SK-N-SH (cell line): ENCODE measurements around the gene HABP4. TPM values are rescaled to one million over a fixed set of nuclear protein-coding genes. Genes with fewer than 3 reads are reported as not detected.
A peak's percentile ranks its signal among the peaks of the same experiment; 100 is the strongest.

ENCODE experiments used
- CTCF ChIA-PET: fragments of 300-600, 350-600 bp; formaldehyde crosslinking; extraction: SDS; loops from one replicate; lab custom pipeline; 2021; lab: Yijun Ruan, JAX
- POLR2A ChIA-PET: fragments of 350-600 bp; sonication (Branson Sonifier 250); formaldehyde crosslinking; extraction: SDS; loops from one replicate; lab custom pipeline; 2020; ENCODE audit warnings: antibody characterized with exemption, inconsistent platforms; lab: Yijun Ruan, JAX
- DNase-seq: peaks from one replicate; pipeline ENCODE4 v3.0.0; 2012
- H2AFZ ChIP-seq: fragments of 200-600 bp; sonication (generic); 2 replicates; pipeline ENCODE4 v1.8.1; 2016; ENCODE audit warnings: antibody characterized with exemption, mild to moderate bottlenecking, low read depth
- H3F3A ChIP-seq: fragments of 200-600 bp; sonication (generic); replicated peaks from 2 replicates; pipeline ENCODE3; 2016; ENCODE audit warnings: antibody characterized with exemption, mild to moderate bottlenecking; ENCODE audit not compliant: insufficient read depth
- H3K27ac ChIP-seq, 2 experiments: fragments of 200-500 bp in 1 of 2; fragments of 200-600 bp in 1 of 2; sonication (Bioruptor generic) in 1 of 2; sonication (generic), shearing (Covaris generic) in 1 of 2; 2 replicates each; pipeline versions ENCODE4 v1.5.1 to v1.6.1; 2014 to 2016; ENCODE audit warnings: low read depth in 2 of 2, inconsistent platforms in 1 of 2, low read length in 1 of 2, mild to moderate bottlenecking in 1 of 2, mixed read lengths in 1 of 2
- H3K27me3 ChIP-seq: fragments of 200-600 bp; sonication (generic), shearing (Covaris generic); 2 replicates; pipeline ENCODE4 v1.6.1; 2016; ENCODE audit warnings: mixed run types; ENCODE audit not compliant: insufficient read depth
- H3K36me3 ChIP-seq, 2 experiments: fragments of 200-500 bp in 1 of 2; fragments of 200-600 bp in 1 of 2; sonication (Bioruptor generic) in 1 of 2; sonication (generic) in 1 of 2; replicated peaks in 1 of 2; 2 replicates each; pipeline versions ENCODE3 to v1.5.1; 2014 to 2016; ENCODE audit warnings: low read length in 1 of 2, mild to moderate bottlenecking in 1 of 2; ENCODE audit not compliant: insufficient read depth in 2 of 2, control insufficient read depth in 1 of 2
- H3K4me1 ChIP-seq, 2 experiments: fragments of 200-500 bp in 1 of 2; fragments of 200-600 bp in 1 of 2; sonication (Bioruptor generic) in 1 of 2; sonication (generic), shearing (Covaris generic) in 1 of 2; 2 replicates each; pipeline versions ENCODE4 v1.5.1 to v1.6.1; 2014 to 2016; ENCODE audit warnings: low read depth in 1 of 2, low read length in 1 of 2, mixed run types in 1 of 2; ENCODE audit not compliant: insufficient read depth in 2 of 2, control insufficient read depth in 1 of 2
- H3K4me2 ChIP-seq: fragments of 200-600 bp; sonication (generic), shearing (Covaris generic); 2 replicates; pipeline ENCODE4 v1.6.1; 2017; ENCODE audit warnings: mixed run types
- H3K4me3 ChIP-seq, 2 experiments: fragments of 200-500 bp in 1 of 2; fragments of 200-600 bp in 1 of 2; sonication (Bioruptor generic) in 1 of 2; sonication (generic), shearing (Covaris generic) in 1 of 2; 2 replicates each; pipeline versions ENCODE4 v1.5.1 to v1.8.1; 2014 to 2016; ENCODE audit warnings: low read depth in 2 of 2, inconsistent platforms in 1 of 2, low read length in 1 of 2, mild to moderate bottlenecking in 1 of 2, mixed read lengths in 1 of 2, moderate library complexity in 1 of 2
- H3K79me2 ChIP-seq: fragments of 200-600 bp; sonication (generic); 2 replicates; pipeline ENCODE4 v1.8.1; 2017; ENCODE audit warnings: mild to moderate bottlenecking; ENCODE audit not compliant: insufficient read depth
- H3K9ac ChIP-seq: fragments of 200-600 bp; sonication (generic); 2 replicates; pipeline ENCODE4 v1.6.1; 2017; ENCODE audit warnings: mixed run types
- H3K9me2 ChIP-seq: fragments of 200-600 bp; sonication (generic); 2 replicates; pipeline ENCODE4 v1.6.1; 2017; ENCODE audit warnings: mixed run types
- H3K9me3 ChIP-seq: fragments of 200-600 bp; sonication (generic); 2 replicates; pipeline ENCODE4 v1.6.1; 2017; ENCODE audit warnings: mixed run types, mild to moderate bottlenecking, moderate library complexity
- H4K20me1 ChIP-seq: fragments of 200-600 bp; sonication (generic); 2 replicates; pipeline ENCODE4 v1.6.1; 2017; ENCODE audit warnings: mild to moderate bottlenecking, mixed run types; ENCODE audit not compliant: insufficient read depth
- CHD2 ChIP-seq: fragments of 150-350 bp; IDR thresholded peaks from 2 replicates; pipeline ENCODE4 v1.6.1; 2018; ENCODE audit warnings: low read length; ENCODE audit not compliant: partially characterized antibody
- CTCF ChIP-seq: fragments of 200-600 bp; sonication (generic); IDR thresholded peaks from 2 replicates; pipeline ENCODE4 v1.6.1; 2017; ENCODE audit warnings: antibody characterized with exemption, mild to moderate bottlenecking, moderate library complexity
- GABPA ChIP-seq: IDR thresholded peaks from 2 replicates; pipeline ENCODE4 v1.4.0; 2012; ENCODE audit warnings: low read depth, mild to moderate bottlenecking
- GATA2 ChIP-seq: sonication (generic); formaldehyde crosslinking; IDR thresholded peaks from 2 replicates; pipeline ENCODE4 v1.5.0; 2020; ENCODE audit warnings: mild to moderate bottlenecking, missing genetic modification reagents
- IRF3 ChIP-seq: fragments of 150-350 bp; IDR thresholded peaks from 2 replicates; pipeline ENCODE4 v1.6.1; 2016; ENCODE audit warnings: mild to moderate bottlenecking, low read depth, low read length
- JUND ChIP-seq: IDR thresholded peaks from 2 replicates; pipeline ENCODE4 v1.4.0; 2012
- NFIC ChIP-seq: IDR thresholded peaks from 2 replicates; pipeline ENCODE4 v1.4.0; 2012; ENCODE audit warnings: borderline replicate concordance
- NRF1 ChIP-seq: IDR thresholded peaks from 2 replicates; pipeline ENCODE4 v1.6.1; 2012; ENCODE audit warnings: low read depth, mild to moderate bottlenecking, low read length
- PBX3 ChIP-seq: IDR thresholded peaks from 2 replicates; pipeline ENCODE4; 2012
- POLR2AphosphoS5 ChIP-seq: IDR thresholded peaks from 2 replicates; pipeline ENCODE4 v1.6.1; 2012; ENCODE audit warnings: low read depth, low read length
- RAD21 ChIP-seq: IDR thresholded peaks from 2 replicates; pipeline ENCODE4 v1.6.1; 2012; ENCODE audit warnings: mild to moderate bottlenecking, low read length
- RFX5 ChIP-seq: IDR thresholded peaks from 2 replicates; pipeline ENCODE4 v1.6.1; 2012; ENCODE audit warnings: mild to moderate bottlenecking, improper control_type of control experiment, low read length
- SMC3 ChIP-seq: IDR thresholded peaks from 2 replicates; pipeline ENCODE4 v1.6.1; 2012; ENCODE audit warnings: low read depth, low read length, improper control_type of control experiment
- TAF1 ChIP-seq: IDR thresholded peaks from 2 replicates; pipeline ENCODE4 v1.6.1; 2012; ENCODE audit warnings: low read depth, mild to moderate bottlenecking, low read length, moderate library complexity, borderline replicate concordance
- TCF12 ChIP-seq: IDR thresholded peaks from 2 replicates; pipeline ENCODE4 v1.4.0; 2012
- YY1 ChIP-seq: IDR thresholded peaks from 2 replicates; pipeline ENCODE4 v1.4.0; 2012; ENCODE audit warnings: low read depth, mild to moderate bottlenecking
- WGBS: methylation state at CpG from one replicate; pipeline ENCODE4 v1.1.6; 2017; ENCODE audit warnings: low lambda C conversion rate; 5-methylcytosine and 5-hydroxymethylcytosine counted together
- polyA plus RNA-seq, 3 experiments: library from polyadenylated mRNA; depleted of rRNA; stranded (reverse); fragments of >200 nt; gene quantifications; 2 replicates each; pipeline ENCODE4 v1.2.3, GENCODE V29; 2012

The HABP4 gene
- polyA plus RNA-seq, 1 of the 3 experiments (the other 2 are of a cell fraction): 19.0 TPM

- TF ChIP-seq PBX3: peak; percentile 40; the same call in 1 of the 2 replicates
- TF ChIP-seq TAF1: no peak
- no peak for TF ChIP-seq CHD2
- TF ChIP-seq NRF1: no peak
- peak; percentile 60 for TF ChIP-seq CTCF
- TF ChIP-seq GATA2: no peak
Measured at GRCh38 chr9:96453625-96454024, 3.7 kb downstream of the HABP4 start (continued).

GRCh38 chr9:96457266-96457665, 7.3 kb downstream of the HABP4 start:
- CTCF ChIA-PET: no interaction called here
- POLR2A ChIA-PET: no interaction called here
- Histone ChIP-seq H3F3A (peaks cover 30% of the 10 kb centered on the region), H3K27me3 (no peaks in the 10 kb centered on the region), H2AFZ (no peak overlapping the region), H3K9me2 (no peaks in the 10 kb centered on the region), H3K79me2 (peaks cover 80% of the 10 kb centered on the region), H3K9me3 (no peaks in the 10 kb centered on the region)
- TF ChIP-seq NRF1: no peak
- TF ChIP-seq IRF3: no peak
- no peak for TF ChIP-seq JUND
- peak; percentile 36; the same call in 1 of the 2 replicates for TF ChIP-seq NFIC
- TF ChIP-seq, all 33 proteins: peak for 1
- WGBS: 96% methylated on average over 4 of the region's 4 CpGs
- no peak overlapping the region for H3K27ac ChIP-seq
- H3K4me2 ChIP-seq: no peak overlapping the region
- peaks cover 0 to 27% of the 10 kb centered on the region in 2 experiments; a peak in 3 of 4 replicates for H3K4me1 ChIP-seq
- peaks cover 6% of the 10 kb centered on the region; the same call in 1 of the 2 replicates for H4K20me1 ChIP-seq
- H3K36me3 ChIP-seq: peaks cover 3 to 8% of the 10 kb centered on the region in 2 experiments
- H3K9ac ChIP-seq: no peak overlapping the region
- DNase-seq: no peak
- no peak overlapping the region for H3K4me3 ChIP-seq

- H3K27ac ChIP-seq: no peak overlapping the region
- H3K4me2 ChIP-seq: no peak overlapping the region
- whole genome bisulfite sequencing: 94% methylated on average over 8 of the region's 8 CpGs
- H3K79me2 ChIP-seq: peaks cover 75% of the 10 kb centered on the region
- peaks cover 6% of the 10 kb centered on the region; the same call in 1 of the 2 replicates for H4K20me1 ChIP-seq
- no peaks in the 10 kb centered on the region for H3K9me2 ChIP-seq
- H3K9ac ChIP-seq: no peak overlapping the region
- no peak overlapping the region for H3K4me3 ChIP-seq
- CTCF ChIA-PET: no interaction called here
- peaks cover 22% of the 10 kb centered on the region for H3F3A ChIP-seq
- H3K4me1 ChIP-seq: peaks cover 0 to 17% of the 10 kb centered on the region in 2 experiments; a peak in 3 of 4 replicates
- no peak overlapping the region for H2AFZ ChIP-seq
- H3K9me3 ChIP-seq: no peaks in the 10 kb centered on the region
- H3K27me3 ChIP-seq: no peaks in the 10 kb centered on the region
- DNase-seq: no peak
- H3K36me3 ChIP-seq: peaks cover 3 to 11% of the 10 kb centered on the region in 2 experiments
- POLR2A ChIA-PET: no interaction called here
- TF ChIP-seq YY1: no peak
- no peak for TF ChIP-seq RFX5
- TF ChIP-seq IRF3: no peak
- no peak for TF ChIP-seq PBX3
- no peak for TF ChIP-seq SMC3
- TF ChIP-seq TAF1: no peak
- TF ChIP-seq RAD21: no peak
- TF ChIP-seq POLR2AphosphoS5: no peak
- TF ChIP-seq TCF12: no peak
- no peak for TF ChIP-seq GABPA
Measured at GRCh38 chr9:96458226-96458625, 8.3 kb downstream of the HABP4 start.
